HG03280 (cell line): ENCODE measurements around the gene CNTF.

ENCODE experiments used
- ATAC-seq: cut with Tn5 transposase; IDR thresholded peaks from one replicate; pipeline ENCODE4 v1.9.1; 2021; ENCODE audit warnings: mild to moderate bottlenecking, moderate library complexity; ENCODE audit not compliant: unreplicated experiment

The CNTF gene

GRCh38 chr11:58641803-58642581 is 19.5 kb downstream of the CNTF start:
- no peak for ATAC-seq

GRCh38 chr11:58645854-58646253 is 23.4 kb downstream of the CNTF start:
- no peak for ATAC-seq

GRCh38 chr11:58647141-58647699 is 24.8 kb downstream of the CNTF start:
- peak; percentile 87 for ATAC-seq

- ATAC-seq = no peak
Observed at GRCh38 chr11:58647866-58648265, 25.4 kb downstream of the CNTF start.

- no peak for ATAC-seq
Observed at GRCh38 chr11:58649623-58650022, 27.2 kb downstream of the CNTF start.

- ATAC-seq = no peak
Observed at GRCh38 chr11:58650496-58650895, 28.0 kb downstream of the CNTF start.

- ATAC-seq = no peak
Observed at GRCh38 chr11:58652726-58653280, 30.3 kb downstream of the CNTF start.

GRCh38 chr11:58654079-58654907 is 31.8 kb downstream of the CNTF start:
- ATAC-seq = peak; percentile 93

- ATAC-seq = peak; percentile 54
Observed at GRCh38 chr11:58654908-58655296, 32.4 kb downstream of the CNTF start.

GRCh38 chr11:58656348-58656747 is 33.9 kb downstream of the CNTF start:
- ATAC-seq = no peak

- no peak for ATAC-seq
Observed at GRCh38 chr11:58658623-58659022, 36.2 kb downstream of the CNTF start.

- no peak for ATAC-seq
Observed at GRCh38 chr11:58659404-58659803, 36.9 kb downstream of the CNTF start.

GRCh38 chr11:58659910-58660570 is 37.6 kb downstream of the CNTF start:
- no peak for ATAC-seq

GRCh38 chr11:58671983-58672633 is 49.6 kb downstream of the CNTF start:
- ATAC-seq = no peak

GRCh38 chr11:58674609-58675008 is 52.1 kb downstream of the CNTF start:
- no peak for ATAC-seq
